Neural cell (in vitro differentiated cells): ENCODE measurements around the gene ARHGEF10L. TPM values are rescaled to one million over a fixed set of nuclear protein-coding genes. Genes with fewer than 3 reads are reported as not detected.

Experiments
- H2AFZ ChIP-seq: fragments of 200-600, 300-800 bp; sonication (generic), shearing (Covaris generic); 2 replicates; pipeline ENCODE4 v1.6.0; 2014; ENCODE audit warnings: low read depth, mild to moderate bottlenecking, antibody characterized with exemption, low read length, moderate library complexity
- H3F3A ChIP-seq: fragments of 200-600 bp; shearing (Covaris generic); 2 replicates; pipeline ENCODE4 v1.6.1; 2016; ENCODE audit warnings: mild to moderate bottlenecking, moderate library complexity, mixed read lengths, antibody characterized with exemption, low read length; ENCODE audit not compliant: insufficient read depth, poor library complexity, severe bottlenecking
- H3K27ac ChIP-seq: fragments of 200-600, 300-800 bp; sonication (generic), shearing (Covaris generic); 2 replicates; pipeline ENCODE4 v1.5.1; 2014; ENCODE audit warnings: mild to moderate bottlenecking, low read length, moderate library complexity
- H3K27me3 ChIP-seq: fragments of 300-800, 200-600 bp; sonication (generic), shearing (Covaris generic); 2 replicates; pipeline ENCODE4 v1.6.0; 2014; ENCODE audit warnings: mild to moderate bottlenecking, low read depth, low read length, moderate library complexity; ENCODE audit not compliant: insufficient read depth
- H3K36me3 ChIP-seq: fragments of 300-800, 200-600 bp; sonication (generic), shearing (Covaris generic); 2 replicates; pipeline ENCODE4 v1.5.1; 2014; ENCODE audit warnings: mild to moderate bottlenecking, antibody characterized with exemption, low read length, moderate library complexity; ENCODE audit not compliant: insufficient read depth
- H3K4me2 ChIP-seq: fragments of 300-800, 200-600 bp; sonication (generic), shearing (Covaris generic); 2 replicates; pipeline ENCODE4 v1.6.0; 2014; ENCODE audit warnings: mild to moderate bottlenecking, low read length
- H3K4me3 ChIP-seq: fragments of 300-800, 200-600 bp; sonication (generic), shearing (Covaris generic); 2 replicates; pipeline ENCODE4 v1.5.1; 2014; ENCODE audit warnings: mild to moderate bottlenecking, low read length, moderate library complexity
- H3K79me2 ChIP-seq: fragments of 200-600 bp; shearing (Covaris generic); replicated peaks from 2 replicates; pipeline ENCODE4 v1.6.0; 2014; ENCODE audit warnings: mild to moderate bottlenecking, low read length, moderate library complexity; ENCODE audit not compliant: insufficient read depth
- H3K9ac ChIP-seq: fragments of 300-800, 200-600 bp; sonication (generic), shearing (Covaris generic); 2 replicates; pipeline ENCODE4 v1.6.1; 2016; ENCODE audit warnings: mild to moderate bottlenecking, low read length, mixed read lengths
- H3K9me2 ChIP-seq: fragments of 200-600 bp; shearing (Covaris generic); 2 replicates; pipeline ENCODE4 v1.6.1; 2016; ENCODE audit warnings: mild to moderate bottlenecking, low read length, mixed read lengths; ENCODE audit not compliant: insufficient read depth
- H3K9me3 ChIP-seq: fragments of 200-600, 300-800 bp; sonication (generic), shearing (Covaris generic); 2 replicates; pipeline ENCODE4 v1.6.1; 2016; ENCODE audit warnings: mild to moderate bottlenecking, mixed run types, low read length, moderate library complexity, mixed read lengths
- H4K20me1 ChIP-seq: fragments of 200-600 bp; shearing (Covaris generic); 2 replicates; pipeline ENCODE4 v1.6.1; 2016; ENCODE audit warnings: mild to moderate bottlenecking, mixed run types; ENCODE audit not compliant: insufficient read depth
- EP300 ChIP-seq: fragments of 450-650 bp; conservative IDR thresholded peaks from 2 replicates; pipeline ENCODE4 v1.6.1; 2014; ENCODE audit warnings: antibody characterized with exemption, mild to moderate bottlenecking, moderate library complexity; ENCODE audit not compliant: poor library complexity, severe bottlenecking
- EZH2 ChIP-seq: fragments of 200-600, 300-800 bp; shearing (Covaris generic), sonication (generic); IDR thresholded peaks from 2 replicates; pipeline ENCODE4 v1.6.1; 2014; ENCODE audit warnings: antibody characterized with exemption, low read length, borderline replicate concordance, mild to moderate bottlenecking; ENCODE audit not compliant: insufficient read depth, poor library complexity, severe bottlenecking
- MXI1 ChIP-seq: fragments of 450-650 bp; conservative IDR thresholded peaks from 2 replicates; pipeline ENCODE4 v1.6.1; 2014; ENCODE audit warnings: antibody characterized with exemption, mild to moderate bottlenecking; ENCODE audit not compliant: poor library complexity, severe bottlenecking
- POLR2AphosphoS5 ChIP-seq: IDR thresholded peaks from 2 replicates; pipeline ENCODE4 v1.6.1; 2012
- RAD21 ChIP-seq: fragments of 450-650 bp; conservative IDR thresholded peaks from 2 replicates; pipeline ENCODE4 v1.6.1; 2014; ENCODE audit warnings: antibody characterized with exemption, mild to moderate bottlenecking, moderate library complexity
- SMC3 ChIP-seq: fragments of 450-650 bp; conservative IDR thresholded peaks from 2 replicates; pipeline ENCODE4 v1.6.1; 2014; ENCODE audit warnings: antibody characterized with exemption, mild to moderate bottlenecking, moderate library complexity; ENCODE audit not compliant: poor library complexity
- TAF1 ChIP-seq: IDR thresholded peaks from 2 replicates; pipeline ENCODE4 v1.6.1; 2012; ENCODE audit warnings: low read depth
- polyA plus RNA-seq: library from polyadenylated mRNA; depleted of rRNA; stranded (reverse); fragments of >200 nt; gene quantifications from 2 replicates; pipeline ENCODE4 v1.2.3, GENCODE V29; 2014
- TF ChIP-seq, protein P1 (sequence below): fragments of 450-650 bp; IDR thresholded peaks from 2 replicates; pipeline ENCODE4 v1.5.1; 2014; ENCODE audit warnings: antibody characterized with exemption, mild to moderate bottlenecking, moderate library complexity; ENCODE audit not compliant: poor library complexity, severe bottlenecking
- TF ChIP-seq, protein P2 (sequence below): IDR thresholded peaks from 2 replicates; pipeline ENCODE4 v1.6.1; 2012; ENCODE audit warnings: borderline replicate concordance

Gene ARHGEF10L
- polyA plus RNA-seq, 1 donor from 2014 or later, result 123 TPM

DNA sequence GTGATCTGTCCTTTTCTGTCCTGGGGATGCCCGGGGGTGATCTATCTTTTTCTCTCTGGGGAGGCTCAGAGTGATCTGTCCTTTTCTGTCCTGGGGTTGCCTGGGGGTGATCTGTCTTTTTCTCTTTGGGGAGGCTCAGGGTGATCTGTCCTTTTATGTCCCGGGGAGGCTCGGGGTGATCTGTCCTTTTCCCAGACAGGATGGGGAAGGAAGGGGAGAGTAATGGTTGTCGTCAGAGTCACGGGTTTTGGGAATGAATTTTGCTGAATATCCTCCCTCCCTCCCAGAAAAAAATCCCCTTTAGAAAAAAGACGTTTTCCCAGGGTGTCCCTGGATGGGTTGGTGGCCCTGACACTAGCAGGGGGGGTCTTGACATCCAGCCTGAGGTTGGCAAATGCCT lies 91.5 kb downstream of the ARHGEF10L start:
- H3F3A ChIP-seq, result no peaks in the 10 kb centered on the region
- no peaks in the 10 kb centered on the region for H3K9me2 ChIP-seq
- H3K9ac ChIP-seq, result no peak overlapping the region
- no peaks in the 10 kb centered on the region for H3K36me3 ChIP-seq
- no peaks in the 10 kb centered on the region for H3K79me2 ChIP-seq
- no peaks in the 10 kb centered on the region for H3K9me3 ChIP-seq
- no peak overlapping the region for H3K27ac ChIP-seq
- TF ChIP-seq SMC3 (no peak), EP300 (no peak), TAF1 (no peak), MXI1 (no peak), EZH2 (no peak), POLR2AphosphoS5 (no peak), RAD21 (no peak)
- TF ChIP-seq, protein P1, sequence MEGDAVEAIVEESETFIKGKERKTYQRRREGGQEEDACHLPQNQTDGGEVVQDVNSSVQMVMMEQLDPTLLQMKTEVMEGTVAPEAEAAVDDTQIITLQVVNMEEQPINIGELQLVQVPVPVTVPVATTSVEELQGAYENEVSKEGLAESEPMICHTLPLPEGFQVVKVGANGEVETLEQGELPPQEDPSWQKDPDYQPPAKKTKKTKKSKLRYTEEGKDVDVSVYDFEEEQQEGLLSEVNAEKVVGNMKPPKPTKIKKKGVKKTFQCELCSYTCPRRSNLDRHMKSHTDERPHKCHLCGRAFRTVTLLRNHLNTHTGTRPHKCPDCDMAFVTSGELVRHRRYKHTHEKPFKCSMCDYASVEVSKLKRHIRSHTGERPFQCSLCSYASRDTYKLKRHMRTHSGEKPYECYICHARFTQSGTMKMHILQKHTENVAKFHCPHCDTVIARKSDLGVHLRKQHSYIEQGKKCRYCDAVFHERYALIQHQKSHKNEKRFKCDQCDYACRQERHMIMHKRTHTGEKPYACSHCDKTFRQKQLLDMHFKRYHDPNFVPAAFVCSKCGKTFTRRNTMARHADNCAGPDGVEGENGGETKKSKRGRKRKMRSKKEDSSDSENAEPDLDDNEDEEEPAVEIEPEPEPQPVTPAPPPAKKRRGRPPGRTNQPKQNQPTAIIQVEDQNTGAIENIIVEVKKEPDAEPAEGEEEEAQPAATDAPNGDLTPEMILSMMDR, result no peak
- TF ChIP-seq, protein P2, sequence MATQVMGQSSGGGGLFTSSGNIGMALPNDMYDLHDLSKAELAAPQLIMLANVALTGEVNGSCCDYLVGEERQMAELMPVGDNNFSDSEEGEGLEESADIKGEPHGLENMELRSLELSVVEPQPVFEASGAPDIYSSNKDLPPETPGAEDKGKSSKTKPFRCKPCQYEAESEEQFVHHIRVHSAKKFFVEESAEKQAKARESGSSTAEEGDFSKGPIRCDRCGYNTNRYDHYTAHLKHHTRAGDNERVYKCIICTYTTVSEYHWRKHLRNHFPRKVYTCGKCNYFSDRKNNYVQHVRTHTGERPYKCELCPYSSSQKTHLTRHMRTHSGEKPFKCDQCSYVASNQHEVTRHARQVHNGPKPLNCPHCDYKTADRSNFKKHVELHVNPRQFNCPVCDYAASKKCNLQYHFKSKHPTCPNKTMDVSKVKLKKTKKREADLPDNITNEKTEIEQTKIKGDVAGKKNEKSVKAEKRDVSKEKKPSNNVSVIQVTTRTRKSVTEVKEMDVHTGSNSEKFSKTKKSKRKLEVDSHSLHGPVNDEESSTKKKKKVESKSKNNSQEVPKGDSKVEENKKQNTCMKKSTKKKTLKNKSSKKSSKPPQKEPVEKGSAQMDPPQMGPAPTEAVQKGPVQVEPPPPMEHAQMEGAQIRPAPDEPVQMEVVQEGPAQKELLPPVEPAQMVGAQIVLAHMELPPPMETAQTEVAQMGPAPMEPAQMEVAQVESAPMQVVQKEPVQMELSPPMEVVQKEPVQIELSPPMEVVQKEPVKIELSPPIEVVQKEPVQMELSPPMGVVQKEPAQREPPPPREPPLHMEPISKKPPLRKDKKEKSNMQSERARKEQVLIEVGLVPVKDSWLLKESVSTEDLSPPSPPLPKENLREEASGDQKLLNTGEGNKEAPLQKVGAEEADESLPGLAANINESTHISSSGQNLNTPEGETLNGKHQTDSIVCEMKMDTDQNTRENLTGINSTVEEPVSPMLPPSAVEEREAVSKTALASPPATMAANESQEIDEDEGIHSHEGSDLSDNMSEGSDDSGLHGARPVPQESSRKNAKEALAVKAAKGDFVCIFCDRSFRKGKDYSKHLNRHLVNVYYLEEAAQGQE, result no peak
- no peak overlapping the region for H2AFZ ChIP-seq
- no peaks in the 10 kb centered on the region for H3K27me3 ChIP-seq
- H3K4me2 ChIP-seq, result no peak overlapping the region
- H4K20me1 ChIP-seq, result no peaks in the 10 kb centered on the region
- H3K4me3 ChIP-seq, result no peak overlapping the region

DNA sequence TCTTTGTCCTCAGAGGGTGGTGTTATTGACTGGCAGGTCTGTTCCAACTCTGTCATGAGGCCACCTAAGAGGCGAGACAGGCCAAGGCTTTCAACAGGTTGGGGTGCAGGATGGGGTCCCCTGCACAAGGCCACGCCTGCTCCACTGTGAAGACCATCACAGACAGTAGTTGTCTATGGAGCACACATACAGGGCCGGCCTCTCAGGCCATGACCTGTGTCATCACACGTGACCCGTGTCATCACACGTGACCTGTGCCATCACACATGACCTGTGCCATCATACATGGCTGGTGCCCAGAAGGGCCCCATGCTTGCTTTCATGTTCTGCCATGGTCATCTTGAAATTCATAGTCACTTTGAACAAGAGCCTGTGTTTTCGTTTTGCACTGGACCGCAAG lies 91.9 kb downstream of the ARHGEF10L start:
- Histone ChIP-seq H3K27me3 (no peaks in the 10 kb centered on the region), H4K20me1 (no peaks in the 10 kb centered on the region)
- TF ChIP-seq EP300 (no peak), EZH2 (no peak), MXI1 (no peak), TAF1 (no peak), RAD21 (no peak), POLR2AphosphoS5 (no peak), SMC3 (no peak)
- TF ChIP-seq, protein P2, result no peak
- TF ChIP-seq, protein P1, result no peak

More for the DNA sequence above, 91.9 kb downstream of the ARHGEF10L start:
- Histone ChIP-seq H3K27ac (no peak overlapping the region), H3K9me2 (no peaks in the 10 kb centered on the region), H3K36me3 (no peaks in the 10 kb centered on the region), H3K4me2 (no peak overlapping the region), H3K9ac (no peak overlapping the region), H3K9me3 (no peaks in the 10 kb centered on the region), H3K79me2 (no peaks in the 10 kb centered on the region), H3F3A (no peaks in the 10 kb centered on the region), H2AFZ (no peak overlapping the region), H3K4me3 (no peak overlapping the region)
